ENCODE measurements around the gene GPR55.

GRCh38 chr2:230886206-230886605 is 38.8 kb downstream of the GPR55 start:
- no peak for TF ChIP-seq CTCF (conservative IDR thresholded peaks at IDR 0.05; ENCODE audit: low read depth, low read length)
- no peak for TF ChIP-seq EZH2 (IDR thresholded peaks at IDR 0.05; ENCODE audit: low read length, unreplicated experiment)
- TF ChIP-seq EZH2phosphoT487 (IDR thresholded peaks at IDR 0.05; ENCODE audit: borderline replicate concordance, low read length), result no peak
